HEK293 (cell line): ENCODE measurements around the gene SLC34A2.

ENCODE experiments used
- CTCF ChIA-PET: fragments of 350-600 bp; formaldehyde crosslinking; extraction: SDS; loops from one replicate; lab custom pipeline; 2021; ENCODE audit warnings: antibody characterized with exemption; lab: Yijun Ruan, JAX
- POLR2A ChIA-PET: fragments of 300-600 bp; formaldehyde crosslinking; extraction: SDS; loops from one replicate; lab custom pipeline; 2020; ENCODE audit warnings: antibody characterized with exemption, inconsistent platforms; lab: Yijun Ruan, JAX
- H3K27ac ChIP-seq: fragments of 200-500 bp; sonication (Bioruptor generic); 2 replicates; pipeline ENCODE4 v1.5.1; 2014; ENCODE audit warnings: low read depth, low read length, control low read depth, inconsistent platforms; ENCODE audit errors: extremely low read depth
- H3K36me3 ChIP-seq, 2 experiments: fragments of 200-500 bp in 1 of 2; sonication (Bioruptor generic) in 1 of 2; 1 replicate in 1 of 2; 2 replicates in 1 of 2; pipeline ENCODE4 v1.5.1; 2014 to 2017; ENCODE audit warnings: inconsistent platforms in 2 of 2, low read length in 2 of 2; ENCODE audit not compliant: control insufficient read depth in 2 of 2, insufficient read depth in 1 of 2
- H3K4me1 ChIP-seq: fragments of 200-500 bp; sonication (Bioruptor generic); 2 replicates; pipeline ENCODE4 v1.5.1; 2014; ENCODE audit warnings: mild to moderate bottlenecking, low read length, inconsistent platforms; ENCODE audit not compliant: control insufficient read depth, insufficient read depth
- H3K4me3 ChIP-seq: 2 replicates; pipeline ENCODE4 v1.5.1; 2011; ENCODE audit warnings: low read depth, mild to moderate bottlenecking, control low read depth, low read length, moderate library complexity
- H3K9me3 ChIP-seq: fragments of 200-500 bp; sonication (Bioruptor generic); 2 replicates; pipeline ENCODE4 v1.5.1; 2014; ENCODE audit warnings: low read depth, low read length, inconsistent platforms; ENCODE audit not compliant: control insufficient read depth, insufficient read depth
- BCL6B ChIP-seq: fragments of 450-650 bp; formaldehyde crosslinking; IDR thresholded peaks from 2 replicates; pipeline ENCODE4 v1.5.1; 2017; ENCODE audit warnings: missing biosample characterization, missing genetic modification characterization
- FEZF1 ChIP-seq: fragments of 450-650 bp; formaldehyde crosslinking; IDR thresholded peaks from 2 replicates; pipeline ENCODE4 v1.5.1; 2016; ENCODE audit warnings: missing biosample characterization, missing genetic modification characterization
- GLIS1 ChIP-seq: fragments of 450-650 bp; formaldehyde crosslinking; IDR thresholded peaks from 2 replicates; pipeline ENCODE4 v1.5.1; 2016; ENCODE audit warnings: missing biosample characterization, missing genetic modification characterization
- HIC1 ChIP-seq: fragments of 450-650 bp; formaldehyde crosslinking; IDR thresholded peaks from 2 replicates; pipeline ENCODE4 v1.5.1; 2016; ENCODE audit warnings: missing biosample characterization, missing genetic modification characterization
- HOXA7 ChIP-seq: sonication (generic); formaldehyde crosslinking; IDR thresholded peaks from 2 replicates; pipeline ENCODE4 v1.8.1; 2022; ENCODE audit warnings: missing genetic modification reagents, borderline replicate concordance
- RBAK ChIP-seq: fragments of 450-650 bp; formaldehyde crosslinking; IDR thresholded peaks from 2 replicates; pipeline ENCODE4 v1.5.1; 2016; ENCODE audit warnings: missing biosample characterization, missing genetic modification characterization
- SCRT1 ChIP-seq: fragments of 450-650 bp; formaldehyde crosslinking; IDR thresholded peaks from 2 replicates; pipeline ENCODE4 v1.5.1; 2016; ENCODE audit warnings: missing biosample characterization, missing genetic modification characterization, borderline replicate concordance
- SP7 ChIP-seq: fragments of 450-650 bp; formaldehyde crosslinking; IDR thresholded peaks from 2 replicates; pipeline ENCODE4 v1.5.1; 2016; ENCODE audit warnings: missing biosample characterization, missing genetic modification characterization
- ZBTB8A ChIP-seq: fragments of 450-650 bp; formaldehyde crosslinking; IDR thresholded peaks from 2 replicates; pipeline ENCODE4 v1.5.1; 2016; ENCODE audit warnings: missing biosample characterization, missing genetic modification characterization
- ZNF202 ChIP-seq: fragments of 450-650 bp; formaldehyde crosslinking; IDR thresholded peaks from 2 replicates; pipeline ENCODE4 v1.5.1; 2016; ENCODE audit warnings: missing biosample characterization, missing genetic modification characterization, borderline replicate concordance
- ZNF24 ChIP-seq: fragments of 450-650 bp; formaldehyde crosslinking; IDR thresholded peaks from 2 replicates; pipeline ENCODE4 v1.5.1; 2016; ENCODE audit warnings: missing biosample characterization, missing genetic modification characterization
- ZNF311 ChIP-seq: fragments of 450-650 bp; formaldehyde crosslinking; IDR thresholded peaks from 2 replicates; pipeline ENCODE4 v1.5.1; 2017; ENCODE audit warnings: missing biosample characterization, missing genetic modification characterization, borderline replicate concordance
- ZNF398 ChIP-seq: fragments of 450-650 bp; formaldehyde crosslinking; IDR thresholded peaks from 2 replicates; pipeline ENCODE4 v1.5.1; 2017; ENCODE audit warnings: missing biosample characterization, missing genetic modification characterization
- ZNF426 ChIP-seq: fragments of 450-650 bp; formaldehyde crosslinking; IDR thresholded peaks from 2 replicates; pipeline ENCODE4 v1.5.1; 2017; ENCODE audit warnings: missing biosample characterization, missing genetic modification characterization, mild to moderate bottlenecking, inconsistent platforms, moderate library complexity
- ZNF433 ChIP-seq: fragments of 450-650 bp; formaldehyde crosslinking; IDR thresholded peaks from 2 replicates; pipeline ENCODE4 v1.5.1; 2016; ENCODE audit warnings: missing biosample characterization, missing genetic modification characterization, low read depth
- ZNF624 ChIP-seq: fragments of 450-650 bp; formaldehyde crosslinking; IDR thresholded peaks from 2 replicates; pipeline ENCODE4 v1.5.1; 2017; ENCODE audit warnings: missing biosample characterization, missing genetic modification characterization
- ZNF654 ChIP-seq: fragments of 450-650 bp; formaldehyde crosslinking; IDR thresholded peaks from 2 replicates; pipeline ENCODE4 v1.5.1; 2016; ENCODE audit warnings: low read depth, missing biosample characterization, missing genetic modification characterization
- ZNF692 ChIP-seq: fragments of 450-650 bp; formaldehyde crosslinking; IDR thresholded peaks from 2 replicates; pipeline ENCODE4 v1.5.1; 2016; ENCODE audit warnings: missing biosample characterization, missing genetic modification characterization
- ZSCAN4 ChIP-seq: fragments of 450-650 bp; formaldehyde crosslinking; IDR thresholded peaks from 2 replicates; pipeline ENCODE4 v1.5.1; 2017; ENCODE audit warnings: missing biosample characterization, missing genetic modification characterization

SLC34A2 gene

GRCh38 chr4:25687773-25688172, 32.1 kb downstream of the SLC34A2 start:
- H3K4me1 ChIP-seq, result no peaks in the 10 kb centered on the region
- H3K4me3 ChIP-seq, result no peak overlapping the region
- TF ChIP-seq SCRT1 (no peak), ZNF426 (no peak), ZSCAN4 (tag by site-specific recombination) (no peak), ZNF654 (tag by site-specific recombination) (no peak), ZNF311 (no peak), ZNF624 (tag by site-specific recombination) (no peak), ZNF692 (tag by site-specific recombination) (no peak), RBAK (tag by site-specific recombination) (no peak), ZNF433 (tag by site-specific recombination) (no peak), SP7 (tag by site-specific recombination) (no peak), ZNF24 (tag by site-specific recombination) (no peak), HOXA7 (CRISPR knock-in tag) (no peak), HIC1 (tag by site-specific recombination) (no peak), ZNF398 (tag by site-specific recombination) (no peak), ZNF202 (tag by site-specific recombination) (no peak), ZBTB8A (no peak), FEZF1 (tag by site-specific recombination) (no peak)
- no peaks in the 10 kb centered on the region for H3K9me3 ChIP-seq
- POLR2A ChIA-PET, result no interaction called here
- no peak overlapping the region for H3K27ac ChIP-seq
- CTCF ChIA-PET, result no interaction called here
- H3K36me3 ChIP-seq, result no peaks in the 10 kb centered on the region

- CTCF ChIA-PET, result interaction anchor here (0.7 kb wide), 1 partner anchor 50 kb away, joined by 4 read pairs; no protein-coding TSS in a partner anchor
- TF ChIP-seq GLIS1, result no peak
- 0 out of 2 replicates have a peak, but pooled peaks have one; percentile 12 for TF ChIP-seq BCL6B (tag by site-specific recombination)
- Histone ChIP-seq H3K4me1 (no peaks in the 10 kb centered on the region), H3K36me3 (no peaks in the 10 kb centered on the region), H3K27ac (no peak overlapping the region), H3K4me3 (no peak overlapping the region), H3K9me3 (no peaks in the 10 kb centered on the region)
- POLR2A ChIA-PET, result interaction anchor here (0.5 kb wide), 1 partner anchor 20 kb away, joined by 3 read pairs; no protein-coding TSS in a partner anchor
Observed at GRCh38 chr4:25694466-25694865, 38.8 kb downstream of the SLC34A2 start.
